Medulla oblongata (tissue), 1 donor: ENCODE data around the gene SPC25.
"Not testable (repeated sequence)": the region's sequence is repeated elsewhere in the genome, so short reads cannot be mapped to it uniquely, and the experiment has no call there.

ENCODE experiments used
- DNase-seq: peaks from one replicate; pipeline ENCODE4 v3.0.0-alpha.2; 2015; ENCODE audit errors: extremely low spot score

The SPC25 gene

DNA sequence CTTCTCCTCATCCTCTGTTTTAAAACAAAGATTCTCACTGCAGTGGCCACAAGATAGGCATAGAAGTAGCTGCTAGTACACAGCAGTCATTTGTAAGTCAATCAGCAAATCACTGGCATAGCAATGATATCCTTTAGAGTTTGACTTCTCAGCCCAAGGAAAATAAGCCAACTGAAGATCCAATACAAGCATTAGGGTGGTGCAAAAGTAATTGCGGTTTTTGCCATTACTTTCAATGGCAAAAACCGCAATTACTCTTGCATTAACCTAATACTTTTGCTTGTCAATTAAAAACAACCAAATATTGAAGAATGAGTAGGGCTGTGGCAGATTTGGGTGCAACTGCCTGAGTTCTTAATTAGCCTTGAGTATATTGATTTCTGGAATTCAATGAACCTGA is 13.7 kb upstream of the SPC25 start:
- no peak for DNase-seq

DNA sequence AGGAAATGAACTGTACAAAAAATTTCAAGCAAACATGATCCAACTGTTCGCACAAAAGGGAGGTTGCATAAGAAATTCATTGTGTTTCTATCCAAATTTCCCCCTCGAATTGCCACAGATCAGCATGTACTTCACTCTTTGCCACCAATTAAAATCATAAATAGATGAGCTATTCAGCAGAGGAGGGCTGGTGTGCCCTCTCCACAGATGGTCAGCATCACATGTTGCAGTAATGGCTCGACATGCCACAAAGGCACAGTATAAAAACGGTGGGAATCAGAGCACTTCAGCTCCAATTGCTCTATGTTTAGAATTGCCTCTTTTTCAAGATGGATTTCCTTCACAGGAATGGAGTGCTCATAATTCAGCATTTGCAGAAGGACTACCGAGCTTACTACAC is 10.8 kb upstream of the SPC25 start, which contains the start of gene G6PC2:
G6PC2 (plus strand) TSS at position 289 of the 400 bp plus-strand sequence; CDS start at position 330, 41 bp downstream.
- DNase-seq, result no peak

DNA sequence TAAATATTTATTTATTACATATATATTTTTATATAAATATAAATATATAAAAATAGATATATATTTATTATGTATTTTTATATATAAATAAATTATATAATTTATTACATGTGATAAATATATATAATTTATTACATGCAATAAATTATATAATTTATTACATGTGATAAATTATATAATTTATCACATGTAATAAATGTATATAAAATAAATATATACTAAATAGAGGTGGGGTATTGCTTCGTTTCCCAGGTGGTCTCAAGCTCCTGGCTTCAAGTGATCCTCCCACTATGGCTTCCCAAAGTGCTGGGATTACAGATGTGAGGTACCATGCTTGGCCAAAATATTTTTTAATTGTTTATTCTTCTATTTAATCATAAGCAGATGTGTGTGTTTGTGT is 7.2 kb upstream of the SPC25 start:
- no peak for DNase-seq

DNA sequence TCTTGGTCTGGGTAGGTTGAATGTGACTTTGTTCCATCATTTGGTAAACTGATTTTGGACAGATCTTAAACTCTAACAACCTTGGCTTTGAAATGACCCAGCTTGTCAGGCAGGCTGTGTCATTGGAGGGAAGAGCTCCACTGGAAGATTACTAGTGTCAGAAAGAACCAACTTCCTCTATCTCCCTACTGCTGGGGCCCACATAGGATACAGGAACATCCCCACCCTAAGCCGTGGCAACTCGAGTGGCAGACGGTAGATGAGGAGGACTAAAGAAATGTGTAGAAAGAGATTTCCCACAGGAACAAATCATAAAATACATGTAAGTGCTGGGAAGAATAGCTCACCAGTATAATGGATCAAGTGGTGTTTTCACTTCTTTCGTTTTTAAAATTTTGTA is 6.6 kb upstream of the SPC25 start:
- DNase-seq, result no peak

DNA sequence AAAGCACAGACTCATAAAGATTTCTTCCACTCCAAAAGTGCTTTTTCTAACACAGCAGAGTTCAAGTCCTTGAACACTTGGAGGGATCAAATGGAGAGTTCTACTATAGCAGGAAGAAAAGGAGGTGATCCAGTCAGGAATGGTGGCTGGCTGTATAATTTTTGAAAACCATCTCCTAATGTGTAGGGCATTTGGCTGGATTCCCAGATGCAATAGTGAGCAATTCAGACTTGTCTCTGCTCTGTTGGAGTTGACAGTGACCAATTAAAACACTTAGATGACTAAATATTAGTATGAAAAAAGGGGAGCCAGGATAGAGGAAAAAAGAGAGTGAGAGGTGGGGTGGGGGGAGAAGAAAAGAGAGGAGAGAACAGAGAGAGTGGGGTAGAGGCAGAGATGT is 5.5 kb upstream of the SPC25 start:
- DNase-seq, result no peak

DNA sequence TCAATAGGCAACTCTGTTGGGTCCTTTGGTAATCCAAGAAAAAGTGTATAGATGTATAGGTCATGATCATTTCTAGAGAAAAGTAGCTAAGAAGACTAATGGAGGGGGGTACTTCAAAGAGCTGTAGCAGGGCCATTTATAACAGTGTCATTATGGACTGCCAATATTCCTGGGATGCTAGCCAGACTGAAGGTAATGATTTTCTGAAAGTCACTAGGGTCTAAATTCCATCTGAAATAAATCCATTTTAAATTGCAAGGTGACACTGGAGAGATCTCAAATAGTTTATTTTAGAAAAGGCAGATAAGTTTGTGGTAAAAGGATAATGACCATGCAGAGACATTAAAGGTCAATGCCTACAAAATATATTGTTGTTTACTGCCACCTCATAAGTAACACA is 4.5 kb upstream of the SPC25 start:
- no peak for DNase-seq

DNA sequence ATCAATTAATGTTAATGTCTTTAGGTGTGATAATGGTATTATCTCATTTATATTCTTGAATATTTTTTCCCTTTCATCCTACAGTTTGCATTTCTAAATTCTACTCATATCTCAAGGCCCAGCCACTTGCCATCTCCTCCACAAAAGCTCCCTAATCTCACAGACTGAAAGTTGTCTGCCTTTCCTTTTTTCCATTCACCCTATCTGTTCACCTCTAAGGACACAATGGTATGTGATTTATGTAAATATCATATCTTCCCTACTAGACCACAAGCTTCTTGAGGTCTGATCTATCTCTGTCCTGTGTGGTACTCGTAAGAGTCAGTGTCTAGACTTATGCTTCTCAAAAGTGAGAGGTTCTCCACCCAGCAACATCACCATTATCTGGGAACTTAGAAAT is 3.9 kb upstream of the SPC25 start:
- DNase-seq, result no peak

DNA sequence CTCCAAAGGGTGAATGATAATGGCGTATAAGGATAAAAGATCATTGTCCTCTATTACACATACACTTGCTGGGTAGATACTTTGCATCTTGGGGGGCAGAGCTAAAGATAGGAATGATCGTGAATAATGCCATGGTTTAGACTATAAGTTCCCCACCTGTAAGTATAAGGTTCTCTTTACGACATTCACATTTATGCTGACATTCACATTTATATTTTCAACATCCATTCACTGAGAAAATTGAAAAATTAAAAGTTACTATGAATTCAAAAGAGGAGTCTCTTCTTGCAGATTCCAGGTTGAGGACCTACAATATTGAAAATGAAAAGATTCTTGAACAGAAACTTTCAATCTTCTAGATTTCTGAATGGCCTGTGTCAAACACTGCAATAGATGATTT is 2.1 kb upstream of the SPC25 start:
- DNase-seq, result no peak

DNA sequence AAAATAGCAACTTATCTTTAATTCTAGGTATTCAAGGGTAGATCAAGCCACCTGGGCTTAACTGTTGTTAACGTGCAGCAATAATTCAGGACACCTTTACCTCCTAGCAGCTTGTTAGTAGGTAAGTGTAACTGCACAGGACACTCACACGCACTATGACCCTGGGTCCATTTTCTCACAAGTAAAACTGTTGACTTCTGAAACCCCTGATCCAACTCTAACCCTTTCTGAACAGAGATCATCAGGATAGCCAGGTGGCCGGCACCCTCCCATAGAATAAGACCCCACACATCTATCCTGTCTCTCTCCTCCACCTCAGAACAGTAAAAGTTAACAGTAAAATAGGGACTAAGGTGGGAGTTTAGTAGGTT is 610 bp downstream of the SPC25 start:
- no peak for DNase-seq

DNA sequence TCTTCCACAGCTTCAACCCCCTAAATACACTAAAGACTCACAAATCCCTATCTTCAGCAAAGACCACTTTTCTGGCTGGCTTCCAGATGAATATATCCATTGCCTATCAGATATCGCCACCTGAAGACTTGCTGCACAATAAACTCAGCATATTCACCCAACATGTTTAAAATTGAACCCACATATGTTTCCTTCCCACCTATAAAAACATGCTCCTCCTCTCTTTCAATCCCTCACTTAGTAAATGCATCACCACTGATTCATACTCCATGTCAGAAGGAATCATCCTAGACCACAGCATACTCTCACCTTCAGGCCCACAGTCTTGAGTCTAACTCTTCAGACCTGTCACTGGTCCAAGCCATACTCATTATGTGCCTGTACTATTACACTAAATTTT is 5.3 kb downstream of the SPC25 start:
- no peak for DNase-seq

DNA sequence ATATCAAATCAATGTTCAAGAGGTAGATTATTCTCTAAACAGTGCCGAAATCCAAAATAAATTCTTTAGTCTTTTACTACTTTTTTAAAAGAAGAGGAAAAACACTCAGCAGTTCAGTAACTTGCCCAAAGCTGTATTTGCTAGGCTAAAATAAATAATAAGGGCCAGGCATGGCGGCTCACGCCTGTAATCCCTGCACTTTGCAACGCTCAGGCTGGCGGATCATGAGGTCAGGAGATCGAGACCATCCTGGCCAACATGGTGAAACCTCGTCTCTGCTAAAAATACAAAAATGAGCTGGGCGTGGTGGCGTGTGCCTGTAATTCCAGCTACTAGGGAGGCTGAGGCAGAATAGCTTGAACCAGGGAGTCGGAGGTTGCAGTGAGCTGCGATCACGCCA is 8.1 kb downstream of the SPC25 start:
- not testable (repeated sequence) for DNase-seq

DNA sequence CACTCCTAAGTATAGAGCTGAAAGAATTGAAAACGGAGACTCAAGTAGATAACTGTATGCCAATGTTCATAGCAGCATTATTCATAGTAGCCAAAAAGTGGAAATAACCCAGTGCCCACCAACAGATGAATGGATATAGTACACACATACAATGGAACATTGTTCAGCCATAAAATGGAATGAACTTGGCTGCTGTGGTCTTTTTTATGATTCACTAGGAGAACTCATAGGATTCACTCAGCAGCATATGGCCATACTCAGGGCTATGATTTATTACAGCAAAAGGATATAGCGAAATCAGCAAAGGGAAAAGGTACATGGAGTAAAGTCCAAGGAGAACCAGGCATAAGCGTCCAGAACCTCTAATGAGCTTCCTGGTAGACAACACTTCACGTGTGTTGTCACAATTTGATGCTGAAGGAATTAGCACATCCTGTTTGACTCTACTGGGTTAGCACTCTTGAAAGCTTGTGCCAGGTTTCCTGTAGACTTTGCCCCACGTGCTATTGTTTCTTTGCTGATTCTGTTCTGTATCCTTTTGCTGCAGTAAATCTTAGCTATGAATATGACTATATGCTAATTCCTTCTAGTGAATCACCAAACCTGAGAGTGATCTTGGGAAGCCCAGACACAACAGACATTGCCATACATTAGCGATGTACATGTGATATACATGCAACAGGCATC is 15.7 kb downstream of the SPC25 start:
- DNase-seq, result no peak

DNA sequence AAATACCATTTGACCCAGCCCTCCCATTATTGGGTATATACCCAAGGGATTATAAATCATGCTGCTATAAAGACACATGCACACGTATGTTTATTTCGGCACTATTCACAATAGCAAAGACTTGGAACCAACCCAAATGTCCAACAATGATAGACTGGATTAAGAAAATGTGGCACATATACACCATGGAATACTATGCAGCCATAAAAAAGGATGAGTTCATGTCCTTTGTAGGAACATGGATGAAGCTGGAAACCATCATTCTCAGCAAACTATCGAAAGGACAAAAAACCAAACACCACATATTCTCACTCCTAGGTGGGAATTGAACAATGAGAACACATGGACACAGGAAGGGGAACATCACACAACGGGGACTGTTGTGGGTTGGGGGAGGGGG is 19.4 kb downstream of the SPC25 start:
- not testable (repeated sequence) for DNase-seq

DNA sequence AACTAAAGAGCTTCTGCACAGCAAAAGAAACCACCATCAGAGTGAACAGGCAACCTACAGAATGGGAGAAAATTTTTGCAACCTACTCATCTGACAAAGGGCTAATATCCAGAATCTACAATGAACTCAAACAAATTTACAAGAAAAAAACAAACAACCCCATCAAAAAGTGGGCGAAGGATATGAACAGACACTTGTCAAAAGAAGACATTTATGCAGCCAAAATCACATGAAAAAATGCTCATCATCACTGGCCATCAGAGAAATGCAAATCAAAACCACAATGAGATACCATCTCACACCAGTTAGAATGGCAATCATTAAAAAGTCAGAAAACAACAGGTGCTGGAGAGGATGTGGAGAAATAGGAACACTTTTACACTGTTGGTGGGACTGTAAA is 19.9 kb downstream of the SPC25 start:
- DNase-seq, result not testable (repeated sequence)

DNA sequence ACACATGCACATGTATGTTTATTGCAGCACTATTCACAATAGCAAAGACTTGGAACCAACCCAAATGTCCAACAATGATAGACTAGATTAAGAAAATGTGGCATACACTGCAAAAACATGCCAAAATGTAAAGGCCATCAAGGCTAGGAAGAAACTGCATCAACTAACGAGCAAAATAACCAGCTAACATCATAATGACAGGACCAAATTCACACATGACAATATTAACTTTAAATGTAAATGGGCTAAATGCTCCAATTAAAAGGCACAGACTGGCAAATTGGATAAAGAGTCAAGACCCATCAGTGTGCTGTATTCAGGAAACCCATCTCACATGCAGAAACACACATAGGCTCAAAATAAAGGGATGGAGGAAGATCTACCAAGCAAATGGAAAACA is 23.1 kb downstream of the SPC25 start:
- not testable (repeated sequence) for DNase-seq

DNA sequence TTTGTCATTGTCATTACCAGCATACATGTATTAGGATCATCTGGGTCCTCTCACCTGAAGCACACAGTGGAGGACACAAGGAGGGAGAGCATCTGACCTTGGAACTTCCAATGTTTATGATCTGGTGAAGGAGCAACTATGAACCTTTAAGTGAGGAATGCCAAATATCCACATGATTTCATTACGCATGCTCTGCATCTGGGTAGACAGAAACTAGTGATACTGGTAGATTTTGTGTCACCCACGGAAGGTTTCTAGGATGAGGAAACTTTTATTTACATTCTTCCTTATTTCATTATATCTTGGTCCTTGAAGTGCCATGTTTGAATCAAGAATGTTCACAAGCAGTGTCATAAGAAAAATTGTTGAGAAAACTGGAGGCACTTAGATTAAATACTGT is 32.1 kb downstream of the SPC25 start:
- DNase-seq, result no peak

DNA sequence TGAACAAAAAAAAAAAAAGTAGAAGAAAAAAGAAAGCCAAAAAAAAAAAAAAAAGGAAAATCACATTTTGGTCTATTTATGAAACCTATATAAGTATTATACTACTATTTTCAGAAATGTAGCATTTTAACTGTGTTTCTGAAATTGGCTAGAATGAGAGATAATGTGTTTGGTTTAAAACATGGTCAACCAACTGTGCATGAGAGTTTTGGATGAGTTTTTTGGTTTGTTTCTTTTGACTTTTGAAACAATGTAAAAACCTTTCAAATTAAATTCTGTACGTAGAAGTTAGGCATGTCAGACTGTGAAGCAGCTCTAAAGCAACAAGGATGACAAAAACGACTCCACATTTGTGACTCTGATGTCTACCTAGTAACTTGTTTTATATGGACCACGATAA is 34.6 kb downstream of the SPC25 start:
- no peak for DNase-seq

DNA sequence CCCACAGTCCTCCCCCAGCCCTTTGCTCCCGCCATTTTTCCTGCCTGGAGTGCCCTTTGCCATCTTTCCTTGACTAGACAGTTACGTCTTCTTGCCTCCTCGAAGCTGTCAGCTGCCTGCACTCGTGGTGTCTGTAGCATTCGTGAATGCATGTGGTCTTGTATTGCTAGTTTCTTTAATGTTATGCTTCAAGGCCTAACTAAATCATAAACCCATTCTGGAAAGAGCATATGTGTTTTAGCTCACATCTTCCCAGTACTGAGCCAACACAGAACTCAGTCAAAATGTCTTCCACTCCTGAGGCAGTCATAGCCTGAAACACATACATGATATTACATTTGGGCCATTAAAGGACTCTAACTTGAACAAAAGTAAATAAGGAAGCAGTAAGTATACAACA is 35.6 kb downstream of the SPC25 start:
- no peak for DNase-seq

DNA sequence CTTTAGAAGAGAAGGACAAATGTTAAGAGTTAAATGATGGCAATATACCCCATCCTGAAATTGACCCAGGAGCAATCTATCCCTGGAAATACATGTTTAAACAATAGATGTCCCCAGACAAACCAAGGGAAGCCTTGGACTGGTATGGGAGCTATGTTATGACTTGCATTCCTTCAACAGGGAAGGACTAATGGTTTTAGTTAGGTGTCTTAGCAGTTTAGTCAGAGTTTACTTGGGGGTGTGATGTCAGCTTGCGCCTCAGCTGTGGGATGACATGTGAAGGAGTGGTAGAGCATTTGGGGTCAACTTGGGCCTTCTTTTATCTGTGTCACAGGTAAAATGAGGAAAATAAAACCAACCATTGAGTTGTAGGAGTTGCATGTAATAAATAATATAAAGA is 36.8 kb downstream of the SPC25 start:
- no peak for DNase-seq

DNA sequence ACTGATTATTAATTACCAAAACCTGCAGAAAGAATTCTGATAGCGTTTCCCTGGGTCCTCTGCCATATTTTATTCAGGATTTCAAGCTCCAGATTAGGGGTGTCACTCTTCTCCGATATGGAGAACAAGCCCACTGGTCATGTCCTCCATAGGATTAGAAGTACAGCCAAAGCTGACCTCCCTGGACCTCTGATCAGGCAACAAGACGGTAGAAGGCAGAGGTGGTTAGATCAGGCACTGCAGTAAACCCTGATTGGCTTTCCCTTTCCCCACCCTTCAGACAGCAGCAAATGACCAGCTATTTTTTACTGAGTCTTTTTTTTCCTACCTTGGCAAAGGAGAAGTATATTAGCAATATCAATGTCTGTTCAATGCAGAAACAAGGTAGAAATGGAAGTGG is 37.7 kb downstream of the SPC25 start:
- no peak for DNase-seq

DNA sequence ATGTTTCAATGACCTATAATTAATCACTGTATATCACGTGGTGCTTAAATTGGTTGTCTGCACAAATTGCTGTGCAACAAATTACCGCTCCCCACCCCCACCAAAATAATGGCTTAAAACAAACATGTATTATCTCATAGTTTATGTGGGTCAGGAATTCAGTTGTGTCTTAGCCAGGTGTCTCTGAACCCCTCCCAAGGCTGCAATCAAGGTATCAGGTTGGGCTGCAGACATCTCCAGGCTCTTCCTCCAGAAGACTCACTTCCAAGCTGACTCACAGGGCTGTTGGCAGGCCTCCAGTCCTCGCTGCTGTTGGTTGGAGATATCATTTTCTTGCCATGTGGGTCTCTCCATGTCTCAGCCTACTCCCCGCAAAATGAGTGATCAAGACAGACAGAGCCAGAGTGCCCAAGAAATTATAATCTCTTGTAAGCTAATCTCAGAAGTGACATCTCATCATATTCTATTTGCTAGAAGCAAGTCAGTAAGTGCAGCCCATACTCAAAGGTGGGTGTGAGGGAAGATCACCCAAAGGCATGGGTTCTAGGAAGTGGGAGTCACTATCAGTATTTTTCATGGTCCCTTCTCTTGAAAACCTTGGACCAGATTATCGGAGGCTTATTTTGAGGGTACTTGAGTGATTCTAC is 38.4 kb downstream of the SPC25 start:
- no peak for DNase-seq

DNA sequence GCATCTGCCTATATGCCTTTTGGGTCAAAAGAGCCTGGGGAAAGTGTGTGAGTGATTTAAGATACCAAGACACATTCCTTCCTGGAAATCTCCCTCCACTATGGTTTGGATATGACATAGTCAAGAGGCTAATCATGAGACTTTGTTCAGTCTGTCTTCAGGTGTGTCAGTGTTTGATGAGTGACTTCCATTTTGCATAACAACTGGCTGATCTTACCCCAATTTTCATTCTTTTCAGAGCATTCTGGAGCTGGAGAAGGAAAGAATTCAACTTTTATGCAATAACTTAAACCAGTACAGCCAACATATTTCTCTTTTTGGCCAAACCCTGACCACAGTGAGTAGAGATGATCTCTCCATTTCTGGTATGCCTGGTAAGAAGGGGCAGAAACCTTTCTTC is 39.4 kb downstream of the SPC25 start:
- DNase-seq, result no peak

DNA sequence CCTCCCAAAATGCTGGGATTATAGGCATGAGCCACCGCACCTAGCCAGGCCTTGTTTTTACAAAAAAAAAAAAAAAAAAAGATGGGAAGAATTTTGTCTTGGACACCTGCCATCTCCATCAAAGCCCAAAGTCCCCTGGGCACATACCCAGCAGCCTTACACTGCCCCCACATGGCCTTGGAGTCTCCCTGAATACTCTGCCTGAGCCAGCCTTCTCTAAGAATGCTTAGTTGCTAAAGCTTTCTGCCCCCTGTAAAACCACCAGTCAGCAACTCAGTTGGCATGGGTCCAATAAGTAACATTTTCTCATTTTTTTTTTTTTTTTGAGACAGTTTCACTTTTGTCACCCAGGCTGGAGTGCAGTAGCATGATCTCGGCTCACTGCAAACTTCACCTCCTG is 40.6 kb downstream of the SPC25 start:
- DNase-seq, result peak; percentile 6

DNA sequence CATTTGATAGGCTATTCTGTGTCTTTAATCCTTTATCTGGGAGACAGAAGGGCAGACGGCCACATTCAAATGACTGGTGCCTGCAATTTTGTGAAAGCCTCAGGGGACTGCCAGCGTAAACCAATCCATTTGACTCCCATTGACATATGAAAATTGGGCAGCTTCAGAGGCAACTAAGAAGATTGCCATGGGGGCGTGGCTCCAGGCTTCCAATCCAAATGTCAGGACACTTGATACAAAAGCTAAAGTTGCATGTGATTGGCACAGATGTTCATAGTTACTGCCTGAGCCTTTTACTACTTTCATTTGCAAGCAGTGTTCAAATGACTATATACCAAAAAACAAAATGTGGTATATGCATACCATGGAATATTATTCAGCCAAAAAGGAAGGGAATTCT is 42.0 kb downstream of the SPC25 start:
- DNase-seq, result no peak
